ENCODE measurements around the gene MYO10. TPM values are rescaled to one million over a fixed set of nuclear protein-coding genes. Genes with fewer than 3 reads are reported as not detected.

Gene MYO10
- total and polyA plus RNA-seq, 2 of the 8 experiments (the other 6 are each of a cell fraction or from before 2014, with no cell fraction given) = 21.5 to 107 TPM

DNA sequence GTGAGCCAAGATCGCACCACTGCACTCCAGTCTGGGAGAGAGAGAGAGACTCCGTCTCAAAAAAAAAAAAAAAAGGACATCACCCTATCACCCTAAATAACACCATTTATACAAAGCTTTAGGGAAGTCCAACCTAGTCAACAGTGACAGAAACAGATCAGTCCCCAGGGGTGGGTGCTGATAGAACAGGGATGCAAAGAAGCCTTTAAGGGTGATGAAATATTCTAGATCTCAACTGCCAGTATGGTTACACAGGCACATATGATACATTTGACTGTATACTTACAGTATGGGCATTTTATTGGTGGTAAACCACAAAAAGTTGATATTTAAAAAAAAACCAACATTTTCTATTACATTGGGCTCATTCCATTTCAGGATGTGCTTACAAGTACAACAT is 324.1 kb downstream of the MYO10 start:
- WGBS, 2 experiments (ENCODE audit: extremely low coverage in 1 of 2, insufficient coverage in 1 of 2, insufficient read length in 1 of 2, insufficient replicate concordance in 2 of 2, low coverage in 1 of 2, low lambda C conversion rate in 2 of 2, missing lambda C conversion rate in 1 of 2) = 86% methylated on average over 1 of the region's 2 CpGs; no CpG with 5 or more reads in 1 of the 2 experiments
- Histone ChIP-seq H3K4me1 (replicated peaks in 1 of 4; ENCODE audit: control insufficient read depth in 3 of 4, insufficient read depth in 4 of 4, low read length in 3 of 4) (peaks cover 0 to 9% (median 4%) of the 10 kb centered on the region in 4 experiments; a peak in 5 of 7 replicates), H3K27me3 (replicated peaks in 1 of 4; ENCODE audit: control insufficient read depth in 3 of 4, extremely low read depth in 1 of 4, insufficient read depth in 3 of 4, low read length in 3 of 4) (peaks cover 5 to 16% (median 12%) of the 10 kb centered on the region in 4 experiments; a peak in 6 of 7 replicates), H2AK5ac (ENCODE audit: low read depth, low read length) (no peak overlapping the region), H4K91ac (replicated peaks; ENCODE audit: insufficient read length, low read length) (no peak overlapping the region), H3K4me2 (ENCODE audit: insufficient read depth in 1 of 2, low read depth in 2 of 2, low read length in 2 of 2) (no peak overlapping the region), H3K79me1 (ENCODE audit: low read depth, low read length) (no peaks in the 10 kb centered on the region), H4K5ac (ENCODE audit: insufficient read length, low read depth, low read length) (no peak overlapping the region), H3K23me2 (ENCODE audit: low read depth, low read length) (peaks cover 9% of the 10 kb centered on the region), H4K8ac (ENCODE audit: extremely low read depth, insufficient read depth, low read length) (no peak overlapping the region), H3K14ac (ENCODE audit: insufficient read length) (no peak overlapping the region), H2BK15ac (ENCODE audit: low read length) (no peak overlapping the region), H3K9ac (replicated peaks in 1 of 4; ENCODE audit: extremely low read depth in 1 of 4, low read depth in 3 of 4, low read length in 3 of 4) (no peak overlapping the region), H3K79me2 (ENCODE audit: control insufficient read depth in 1 of 2, insufficient read depth in 2 of 2, low read length in 2 of 2) (no peaks in the 10 kb centered on the region), H3K36me3 (ENCODE audit: control insufficient read depth in 2 of 4, insufficient read depth in 4 of 4, low read length in 3 of 4) (no peaks in the 10 kb centered on the region), H3K4ac (replicated peaks; ENCODE audit: insufficient read length, low read depth, low read length) (no peak overlapping the region), H3K18ac (ENCODE audit: extremely low read depth, low read length) (no peak overlapping the region), H2BK12ac (ENCODE audit: low read depth, low read length) (no peak overlapping the region), H3K27ac (ENCODE audit: low read depth, low read length) (no peak overlapping the region), H4K20me1 (replicated peaks in 1 of 2; ENCODE audit: control insufficient read depth in 1 of 2, insufficient read depth in 2 of 2, low read length in 2 of 2) (no peaks in the 10 kb centered on the region), H2AFZ (ENCODE audit: low read length) (no peak overlapping the region), H2BK5ac (ENCODE audit: low read depth, low read length) (no peak overlapping the region), H3K4me3 (ENCODE audit: extremely low read depth in 1 of 4, insufficient read depth in 2 of 4, low read depth in 3 of 4, low read length in 4 of 4) (no peak overlapping the region), H3K23ac (ENCODE audit: insufficient read length) (no peak overlapping the region), H2BK20ac (ENCODE audit: low read length) (no peak overlapping the region), H3K9me3 (ENCODE audit: insufficient read depth in 2 of 2, low read depth in 1 of 2, low read length in 1 of 2) (no peaks in the 10 kb centered on the region), H2BK120ac (replicated peaks; ENCODE audit: low read depth, low read length) (no peak overlapping the region), H3K56ac (replicated peaks; ENCODE audit: insufficient read length, low read depth, low read length) (no peak overlapping the region)
- no peak for DNase-seq (ENCODE audit: low read depth in 1 of 2, low spot score in 2 of 2)
- FAIRE-seq = no peak
- POLR2A ChIA-PET (ENCODE audit: partially characterized antibody) = no interaction called here
- CTCF ChIA-PET (ENCODE audit: partially characterized antibody) = no interaction called here
- TF ChIP-seq KDM1A (IDR thresholded peaks at IDR 0.05; ENCODE audit: borderline replicate concordance, low read length) (no peak), TBP (IDR thresholded peaks at IDR 0.05; ENCODE audit: low read depth, low read length) (no peak), POU5F1 (IDR thresholded peaks at IDR 0.05; ENCODE audit: low read depth, low read length) (no peak)
- TF ChIP-seq, protein P1, sequence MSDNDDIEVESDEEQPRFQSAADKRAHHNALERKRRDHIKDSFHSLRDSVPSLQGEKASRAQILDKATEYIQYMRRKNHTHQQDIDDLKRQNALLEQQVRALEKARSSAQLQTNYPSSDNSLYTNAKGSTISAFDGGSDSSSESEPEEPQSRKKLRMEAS (IDR thresholded peaks at IDR 0.05) = no peak
